GM12891 (cell line): ENCODE measurements around the gene BRMS1.

Experiments used
- DNase-seq: peaks from one replicate; pipeline ENCODE4 v3.0.0; 2011; ENCODE audit warnings: low spot score; ENCODE audit not compliant: insufficient read length
- FAIRE-seq: peaks from 2 replicates; lab custom pipeline; 2011; peaks lifted over from hg19 to GRCh38; lab: Jason Lieb, UNC
- PAX5 ChIP-seq: IDR thresholded peaks from 2 replicates; pipeline ENCODE4 v1.6.1; 2011; ENCODE audit warnings: low read length, moderate library complexity, mild to moderate bottlenecking; ENCODE audit not compliant: insufficient read depth, severe bottlenecking
- POLR2A ChIP-seq: IDR thresholded peaks from 2 replicates; pipeline ENCODE4 v1.6.1; 2011; ENCODE audit warnings: low read depth, low read length, control low read depth
- POLR2AphosphoS5 ChIP-seq: IDR thresholded peaks from 2 replicates; pipeline ENCODE4 v1.6.1; 2011; ENCODE audit warnings: low read depth, low read length, control low read depth
- POU2F2 ChIP-seq: IDR thresholded peaks from 2 replicates; pipeline ENCODE4 v1.6.1; 2011; ENCODE audit warnings: low read depth, mild to moderate bottlenecking, control low read depth, low read length, moderate library complexity
- SPI1 ChIP-seq: IDR thresholded peaks from 2 replicates; pipeline ENCODE4 v1.6.1; 2011; ENCODE audit warnings: low read depth, low read length, control low read depth
- TAF1 ChIP-seq: IDR thresholded peaks from 2 replicates; pipeline ENCODE4 v1.6.1; 2011; ENCODE audit warnings: low read depth, low read length, control low read depth

The BRMS1 gene

DNA sequence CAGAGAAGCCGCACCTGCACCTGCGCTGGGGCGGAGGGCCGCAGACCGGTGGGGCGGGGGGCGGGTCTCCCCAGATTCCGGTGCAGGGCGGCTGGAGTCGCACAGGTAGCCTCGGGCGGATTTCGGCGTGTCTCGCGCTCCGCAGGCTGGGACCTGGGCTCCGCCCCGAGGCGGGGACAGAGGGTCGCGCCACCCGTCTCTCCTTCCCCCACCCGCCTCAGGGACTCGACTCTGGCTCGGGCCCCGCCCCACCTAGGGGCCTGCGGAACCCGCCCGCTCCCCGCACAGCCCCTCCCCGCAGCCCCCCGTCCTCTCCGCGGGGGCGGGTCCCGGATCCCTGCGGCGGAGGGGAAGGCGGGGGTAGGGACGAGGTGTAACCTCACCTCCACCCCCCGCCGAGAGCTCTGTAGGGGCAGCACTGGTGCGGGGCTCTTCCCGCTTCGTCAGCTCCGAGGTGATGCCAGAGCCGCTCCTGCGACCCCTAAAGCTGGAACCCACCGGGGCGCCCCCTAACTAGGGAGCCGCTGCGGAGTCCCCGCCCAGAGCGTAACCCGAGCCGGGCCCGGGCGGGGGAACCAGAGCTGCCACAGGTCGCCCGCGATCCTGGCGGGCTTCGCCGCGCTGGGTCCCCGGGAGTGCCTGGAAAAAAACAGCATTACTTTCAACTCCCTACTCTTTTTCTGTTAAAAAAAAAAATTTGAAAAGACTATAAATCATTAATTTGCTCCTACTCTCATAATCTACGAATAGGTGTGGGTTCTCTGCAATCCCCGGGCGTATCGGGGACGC is 26.9 kb upstream of the BRMS1 start, which contains the start of gene SLC29A2:
SLC29A2 (minus strand) TSS at position 134 of the 789 bp plus-strand sequence. CDS start 169 bp downstream, outside the sequence.
- TF ChIP-seq PAX5 (no peak), TAF1 (no peak), POU2F2 (no peak), POLR2AphosphoS5 (no peak), SPI1 (no peak), POLR2A (no peak; the same call in 1 of the 2 replicates)
- FAIRE-seq: peak; percentile 92
- peak; percentile 77 for DNase-seq

- DNase-seq (no peak), FAIRE-seq (no peak)
- TF ChIP-seq POU2F2: no peak
- no peak for TF ChIP-seq POLR2A
- no peak for TF ChIP-seq POLR2AphosphoS5
- no peak for TF ChIP-seq PAX5
- TF ChIP-seq TAF1: no peak
- TF ChIP-seq SPI1: no peak
These were observed 24.4 kb upstream of the BRMS1 start for GRCh38 chr11:66369073-66369894.

- FAIRE-seq: no peak
These were observed 23.6 kb upstream of the BRMS1 start for GRCh38 chr11:66368484-66368883.

GRCh38 chr11:66367561-66368312 is 22.8 kb upstream of the BRMS1 start:
- no peak for TF ChIP-seq POLR2A
- no peak for TF ChIP-seq PAX5
- TF ChIP-seq SPI1: no peak
- TF ChIP-seq POLR2AphosphoS5: no peak
- no peak for TF ChIP-seq POU2F2
- no peak for TF ChIP-seq TAF1
- no peak for DNase-seq
- no peak for FAIRE-seq

More at GRCh38 chr11:66368484-66368883, 23.6 kb upstream of the BRMS1 start:
- no peak for TF ChIP-seq TAF1
- no peak for TF ChIP-seq POU2F2
- TF ChIP-seq POLR2AphosphoS5: no peak
- TF ChIP-seq POLR2A: no peak
- TF ChIP-seq PAX5: no peak
- TF ChIP-seq SPI1: no peak
- no peak for DNase-seq

DNA sequence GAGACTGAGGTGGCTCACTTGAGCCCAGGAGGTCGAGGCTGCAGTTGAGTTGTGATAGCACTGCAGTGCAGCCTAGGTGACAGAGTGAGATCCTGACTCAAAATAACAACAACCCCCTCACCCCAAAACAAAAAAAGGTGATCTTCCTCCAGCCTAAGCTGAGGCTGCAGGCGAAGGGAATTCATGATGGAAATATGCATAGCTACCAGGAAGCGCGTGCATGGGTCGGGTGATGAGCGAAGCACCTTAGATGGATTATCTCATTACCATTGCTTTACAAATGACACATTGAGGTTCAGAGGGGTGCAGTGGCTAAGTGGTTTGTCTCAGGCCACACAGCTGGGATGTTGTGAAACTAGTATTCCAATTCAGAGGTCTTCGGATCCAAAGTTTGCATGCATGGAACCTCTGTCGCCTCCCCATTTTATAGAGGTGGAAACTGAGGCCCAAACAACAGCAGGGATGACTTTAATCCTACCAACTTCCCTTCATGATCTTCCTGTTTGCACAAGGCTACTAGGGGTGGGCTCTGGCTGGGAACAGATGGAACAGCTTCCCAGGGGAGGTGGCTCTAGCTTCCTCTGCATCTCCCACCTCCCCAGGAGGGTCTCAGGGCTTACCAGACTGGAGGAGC is 22.1 kb upstream of the BRMS1 start:
- no peak for FAIRE-seq
- DNase-seq: no peak
- TF ChIP-seq POU2F2 (no peak), POLR2A (no peak), PAX5 (no peak), SPI1 (no peak), POLR2AphosphoS5 (no peak), TAF1 (no peak)

- DNase-seq (no peak), FAIRE-seq (no peak)
- TF ChIP-seq SPI1: no peak
- TF ChIP-seq PAX5: no peak
- no peak for TF ChIP-seq POLR2A
- no peak for TF ChIP-seq POLR2AphosphoS5
- TF ChIP-seq TAF1: no peak
These were observed 21.1 kb upstream of the BRMS1 start for GRCh38 chr11:66365711-66366619.

DNA sequence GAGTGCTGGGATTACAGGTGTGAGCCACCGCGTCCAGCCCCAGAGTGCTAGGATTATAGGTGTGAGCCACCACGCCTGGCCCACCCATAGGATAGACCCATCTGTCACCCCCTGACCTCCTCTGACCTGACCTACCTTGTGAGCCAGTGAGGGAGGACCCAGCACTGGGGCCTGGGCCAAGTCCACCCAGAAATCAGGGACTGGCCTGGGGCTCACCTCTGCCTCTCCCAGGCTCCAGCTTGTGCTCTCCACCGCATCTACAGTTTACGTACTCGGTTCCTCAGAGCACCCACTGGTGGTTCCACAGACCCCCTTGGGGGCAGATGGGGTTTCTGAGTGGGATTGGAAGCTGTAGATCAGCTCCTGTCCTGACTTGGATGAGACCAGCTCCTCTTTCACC is 20.3 kb upstream of the BRMS1 start:
- TF ChIP-seq POLR2AphosphoS5 (no peak), SPI1 (no peak), POLR2A (no peak), TAF1 (no peak), POU2F2 (no peak), PAX5 (no peak)
- no peak for FAIRE-seq
- no peak for DNase-seq

GRCh38 chr11:66363805-66364535 is 19.1 kb upstream of the BRMS1 start:
- TF ChIP-seq POLR2AphosphoS5 (no peak), POLR2A (peak; percentile 5; the same call in 1 of the 2 replicates), POU2F2 (no peak), TAF1 (no peak), SPI1 (no peak)
- peak; percentile 38 for FAIRE-seq
- DNase-seq: peak; percentile 82
